ENCODE measurements around the gene SLC9A9.

DNA sequence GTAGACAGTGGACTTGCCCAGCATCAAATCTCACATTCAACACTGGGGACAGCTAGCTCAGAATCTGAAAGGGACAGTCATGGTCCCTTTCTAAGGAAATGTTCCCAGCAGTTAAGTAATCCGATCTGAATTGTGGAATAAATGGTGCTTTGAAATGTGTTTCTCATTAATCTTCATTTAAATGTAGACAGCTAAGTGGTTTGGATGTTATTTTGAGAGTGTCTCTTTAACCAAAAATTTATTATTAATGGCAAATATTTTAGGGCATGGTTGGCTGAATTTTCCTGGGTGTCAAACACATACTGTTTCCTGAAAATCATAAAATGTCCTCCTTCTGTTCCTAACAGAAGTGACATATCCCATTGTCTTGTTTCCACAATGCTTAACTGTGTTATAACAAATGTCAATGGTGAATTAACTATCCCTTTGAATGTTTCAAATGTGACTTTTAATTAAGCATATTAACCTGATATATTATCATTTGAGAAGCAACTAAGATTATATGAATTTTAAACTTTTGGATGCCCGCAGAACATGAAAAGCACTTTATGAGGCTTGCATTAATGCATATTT is 517.9 kb downstream of the SLC9A9 start:
- TF ChIP-seq POLR2A (IDR thresholded peaks at IDR 0.05; ENCODE audit: low read length) (no peak), GATA1 (IDR thresholded peaks at IDR 0.05; ENCODE audit: low read depth, low read length) (no peak)
